ENCODE measurements around the gene GREB1.

Gene GREB1

DNA sequence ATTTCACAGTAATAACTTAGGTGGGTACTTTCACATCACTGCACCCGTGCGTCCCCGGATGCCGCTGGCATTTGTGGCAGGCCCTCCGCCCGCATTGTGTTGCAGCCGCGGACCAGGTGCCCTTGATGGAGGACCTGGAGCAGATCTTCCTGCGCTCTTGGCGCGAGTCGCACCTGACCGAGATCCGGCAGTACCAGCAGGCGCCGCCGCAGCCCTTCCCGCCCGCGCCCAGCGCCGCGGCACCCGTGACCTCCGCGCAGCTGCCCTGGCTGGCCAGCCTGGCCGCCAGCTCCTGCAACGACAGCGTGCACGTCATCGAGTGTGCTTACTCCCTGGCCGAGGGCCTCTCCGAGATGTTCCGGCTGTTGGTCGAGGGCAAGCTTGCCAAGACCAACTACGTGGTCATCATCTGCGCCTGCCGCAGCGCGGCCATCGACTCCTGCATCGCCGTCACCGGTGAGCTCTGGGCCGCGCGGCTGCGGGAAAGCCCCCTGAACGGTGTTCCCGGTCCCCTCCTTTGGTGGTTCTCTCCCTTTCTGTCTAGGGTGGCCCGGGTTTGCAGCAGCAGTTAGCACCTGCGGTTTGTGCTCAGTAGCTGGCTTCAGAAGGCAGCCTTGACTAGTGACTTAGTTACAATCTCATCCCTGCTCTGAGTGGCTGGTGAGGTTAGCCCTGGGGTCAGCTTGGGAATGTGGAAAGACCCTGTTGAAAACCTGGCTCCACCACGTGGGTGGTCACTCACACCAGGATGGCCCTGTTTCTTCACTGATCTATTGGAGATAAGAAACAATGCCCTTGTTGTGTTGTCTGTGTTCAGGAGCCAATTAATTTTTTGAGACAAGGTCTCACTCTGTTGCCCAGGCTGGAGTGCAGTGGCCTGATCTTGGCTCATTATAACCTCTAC is 59.1 kb downstream of the GREB1 start:
- no peak for DNase-seq (ENCODE audit: extremely low spot score, insufficient read length, low read depth)
- no peak for FAIRE-seq

DNA sequence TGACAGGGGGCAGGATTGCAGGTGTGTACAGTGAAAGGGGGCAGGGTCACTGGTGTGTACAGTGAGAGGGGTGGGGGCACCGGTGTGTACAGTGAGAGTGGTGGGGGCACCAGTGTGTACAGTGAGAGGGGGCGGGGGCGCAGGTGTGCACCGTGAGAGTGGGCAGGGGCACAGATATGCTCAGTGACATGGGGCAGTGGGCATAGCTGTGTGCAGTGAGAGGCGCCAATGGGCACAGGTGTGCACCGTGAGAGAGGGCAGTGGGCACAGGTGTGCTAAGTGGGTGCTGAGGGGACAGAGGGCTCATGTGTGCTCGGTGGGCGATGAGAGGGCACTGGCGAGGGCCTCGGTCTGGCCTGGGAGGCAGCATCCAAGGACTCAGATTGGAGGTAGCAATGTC is 63.0 kb downstream of the GREB1 start:
- FAIRE-seq (no peak), DNase-seq (ENCODE audit: extremely low spot score, insufficient read length, low read depth) (no peak)

DNA sequence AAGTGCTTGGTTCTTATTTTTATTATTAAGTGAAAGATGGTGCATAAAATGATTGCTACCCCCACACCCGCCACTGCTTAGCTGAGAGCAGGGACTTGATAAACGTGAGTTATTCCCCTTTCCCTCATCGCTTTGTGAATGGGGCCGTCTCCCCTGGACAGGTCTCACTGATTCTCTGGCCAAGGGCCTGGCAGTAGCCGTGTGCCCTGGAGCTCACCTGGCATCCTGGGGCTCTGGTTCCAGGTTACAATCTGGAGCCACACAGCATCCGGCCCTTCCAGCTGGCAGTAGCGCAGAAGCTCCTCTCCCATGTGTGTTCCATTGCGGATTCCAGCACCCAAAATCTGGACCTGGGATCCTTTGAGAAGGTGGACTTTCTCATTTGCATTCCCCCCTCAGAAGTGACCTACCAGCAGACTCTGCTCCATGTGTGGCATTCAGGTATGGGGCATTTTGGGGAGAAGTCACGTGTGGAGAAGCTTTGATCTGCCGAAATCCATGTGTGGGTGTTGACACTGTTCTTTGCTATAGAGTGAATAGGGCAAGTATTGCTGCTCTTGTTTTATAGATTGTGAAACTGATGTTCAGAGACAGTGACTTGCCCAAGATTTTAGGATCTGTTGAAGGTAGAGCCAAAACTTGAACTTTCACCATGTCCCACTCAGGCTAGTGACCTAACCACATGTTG is 63.8 kb downstream of the GREB1 start:
- DNase-seq (ENCODE audit: extremely low spot score, insufficient read length, low read depth) = no peak
- no peak for FAIRE-seq

DNA sequence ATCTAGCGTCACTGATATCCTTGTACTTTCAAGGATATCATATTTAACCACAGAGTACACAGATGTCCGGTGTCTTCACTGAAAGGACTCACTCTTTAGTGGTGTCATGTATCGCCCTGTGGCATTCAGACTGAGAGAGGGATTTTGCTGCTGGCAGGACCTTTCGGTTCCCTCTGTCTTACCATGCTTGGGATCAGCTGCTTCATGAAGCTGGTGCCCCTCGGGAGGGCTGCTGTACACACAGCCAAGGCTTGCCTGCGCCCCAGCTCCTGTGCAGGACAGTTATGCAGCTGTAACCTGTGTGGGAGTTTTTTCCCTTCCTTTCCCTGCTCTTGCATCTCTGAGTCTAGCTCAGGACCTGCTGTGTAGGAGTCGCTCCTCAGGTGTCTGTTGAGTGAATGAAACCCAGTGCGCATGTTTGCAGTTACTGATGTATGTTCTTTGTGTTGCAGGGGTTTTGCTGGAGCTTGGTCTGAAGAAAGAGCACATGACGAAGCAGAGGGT is 64.4 kb downstream of the GREB1 start:
- FAIRE-seq = no peak
- no peak for DNase-seq (ENCODE audit: extremely low spot score, insufficient read length, low read depth)

DNA sequence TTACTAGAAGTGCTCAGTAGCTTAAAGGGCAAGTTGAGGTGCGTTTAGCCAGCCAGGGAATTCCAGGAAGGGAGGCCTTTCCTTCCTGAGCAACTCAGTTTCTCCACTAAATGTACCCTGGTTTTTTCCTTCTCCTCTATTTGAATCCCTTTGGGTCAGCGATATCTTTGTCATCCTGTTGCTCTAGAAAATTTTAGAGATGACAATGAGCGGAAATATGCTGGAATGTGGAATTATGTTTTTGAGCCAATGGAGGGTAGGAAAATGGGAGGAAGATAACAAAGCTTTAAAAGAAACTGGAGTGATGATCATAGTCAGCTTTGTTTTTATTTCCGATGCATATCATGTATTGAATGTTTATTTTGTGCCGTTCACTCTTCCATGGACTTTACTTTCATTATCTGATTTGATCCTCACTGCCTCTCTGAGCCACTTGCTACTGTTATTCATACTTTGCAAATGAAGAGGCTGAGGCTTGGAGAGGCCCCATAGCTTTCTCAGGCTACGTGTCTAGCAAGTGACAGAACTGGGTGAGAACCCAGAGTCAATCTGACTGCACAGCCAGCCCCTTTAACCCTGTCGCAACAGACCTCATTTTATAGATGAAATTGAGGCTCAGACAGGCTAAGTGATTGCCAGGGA is 68.8 kb downstream of the GREB1 start:
- DNase-seq (ENCODE audit: extremely low spot score, insufficient read length, low read depth) (no peak), FAIRE-seq (no peak)

DNA sequence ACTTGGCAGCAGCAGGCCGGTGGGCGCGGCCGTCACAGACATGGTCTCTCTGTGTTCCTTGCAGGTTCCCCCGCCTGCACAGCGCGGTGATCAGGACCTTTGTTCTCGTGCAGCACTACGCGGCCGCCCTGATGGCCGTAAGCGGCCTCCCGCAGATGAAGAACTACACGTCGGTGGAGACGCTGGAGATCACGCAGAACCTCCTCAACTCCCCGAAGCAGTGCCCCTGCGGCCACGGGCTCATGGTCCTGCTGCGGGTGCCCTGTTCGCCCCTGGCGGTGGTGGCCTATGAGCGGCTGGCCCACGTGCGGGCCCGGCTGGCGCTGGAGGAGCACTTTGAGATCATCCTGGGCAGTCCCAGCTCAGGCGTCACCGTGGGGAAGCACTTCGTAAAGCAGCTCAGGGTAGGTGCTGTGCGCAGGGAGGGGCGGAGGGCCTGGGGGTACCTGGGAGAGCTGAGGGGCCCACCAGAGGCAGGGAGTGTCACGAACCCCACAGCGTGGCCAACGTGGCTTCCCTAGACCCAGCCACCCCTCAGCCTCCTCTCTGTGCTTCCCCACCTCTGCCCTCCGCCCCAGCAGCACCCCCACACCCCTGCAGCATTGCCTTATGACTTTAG is 76.9 kb downstream of the GREB1 start:
- FAIRE-seq (no peak), DNase-seq (ENCODE audit: extremely low spot score, insufficient read length, low read depth) (no peak)

DNA sequence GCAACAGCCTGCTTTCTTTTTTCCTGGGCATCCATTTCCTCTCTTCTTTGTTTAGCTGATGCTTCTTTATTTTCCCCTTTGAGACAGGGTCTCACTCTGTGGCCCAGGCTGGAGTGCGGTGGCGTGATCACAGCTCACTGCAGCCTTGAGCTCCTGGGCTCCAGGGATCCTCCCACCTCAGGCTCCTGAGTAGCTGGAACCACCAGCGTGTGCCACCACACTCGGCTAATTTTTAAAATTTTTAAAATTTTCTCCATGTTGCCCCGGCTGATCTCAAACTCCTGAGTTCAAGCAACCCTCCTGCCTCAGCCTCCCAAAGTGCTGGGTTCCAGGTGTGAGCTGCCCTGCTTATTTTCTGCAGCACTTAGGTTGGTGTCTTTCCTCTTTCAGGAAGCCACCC is 77.4 kb downstream of the GREB1 start:
- FAIRE-seq (no peak), DNase-seq (ENCODE audit: extremely low spot score, insufficient read length, low read depth) (no peak)

DNA sequence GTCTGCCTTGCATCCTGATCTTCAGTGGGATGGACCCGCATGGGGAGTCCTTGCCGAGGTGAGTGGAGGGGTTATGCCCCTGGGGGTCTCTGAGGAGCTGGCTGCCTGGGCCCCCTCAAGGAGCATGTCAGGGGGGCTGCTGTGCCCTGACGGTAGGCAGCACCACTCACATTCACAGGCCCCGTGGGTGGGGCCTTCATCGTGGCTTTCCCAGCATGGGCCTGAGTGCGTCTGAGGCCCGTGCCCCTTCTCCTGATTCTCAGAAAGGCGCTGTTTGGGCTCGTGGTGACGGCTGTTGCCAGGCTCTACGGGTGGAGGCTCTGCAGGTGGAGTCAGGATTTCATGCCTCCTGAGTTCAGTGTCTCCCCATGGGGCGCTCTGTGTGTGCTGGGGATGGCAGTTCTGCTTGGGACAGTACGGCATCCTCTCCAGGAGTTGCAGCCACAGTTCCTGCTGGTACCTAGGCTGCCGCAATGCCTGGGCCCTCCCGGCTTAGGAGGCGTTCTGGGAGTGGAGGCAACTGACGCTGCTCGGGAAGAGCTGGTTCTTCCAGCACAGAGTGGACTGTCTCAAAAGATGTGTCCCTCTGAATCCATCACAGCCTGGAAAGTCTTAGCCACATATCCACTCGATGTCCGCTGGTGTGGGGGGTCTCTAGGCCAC is 78.8 kb downstream of the GREB1 start:
- DNase-seq (ENCODE audit: extremely low spot score, insufficient read length, low read depth) = no peak
- FAIRE-seq = no peak

DNA sequence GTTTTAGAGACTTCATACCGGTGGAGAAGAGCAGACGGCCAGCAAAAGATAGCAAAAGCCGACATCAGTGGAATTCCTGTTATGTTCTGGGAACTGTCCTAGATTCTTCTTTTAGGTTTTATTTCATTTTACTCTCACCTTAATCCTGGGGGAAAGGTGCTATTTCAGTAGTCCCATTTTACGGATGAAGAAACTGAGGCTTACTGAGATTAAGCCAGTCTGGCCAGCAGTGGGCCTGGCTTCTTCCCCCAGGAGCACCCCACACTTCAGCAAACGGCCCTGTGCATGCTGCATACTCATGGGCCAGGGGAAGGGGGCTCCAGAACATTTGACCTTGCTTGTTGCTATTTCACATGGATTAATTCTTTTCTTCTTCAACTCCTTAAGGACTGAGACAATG is 79.5 kb downstream of the GREB1 start:
- DNase-seq (ENCODE audit: extremely low spot score, insufficient read length, low read depth) = no peak
- no peak for FAIRE-seq

DNA sequence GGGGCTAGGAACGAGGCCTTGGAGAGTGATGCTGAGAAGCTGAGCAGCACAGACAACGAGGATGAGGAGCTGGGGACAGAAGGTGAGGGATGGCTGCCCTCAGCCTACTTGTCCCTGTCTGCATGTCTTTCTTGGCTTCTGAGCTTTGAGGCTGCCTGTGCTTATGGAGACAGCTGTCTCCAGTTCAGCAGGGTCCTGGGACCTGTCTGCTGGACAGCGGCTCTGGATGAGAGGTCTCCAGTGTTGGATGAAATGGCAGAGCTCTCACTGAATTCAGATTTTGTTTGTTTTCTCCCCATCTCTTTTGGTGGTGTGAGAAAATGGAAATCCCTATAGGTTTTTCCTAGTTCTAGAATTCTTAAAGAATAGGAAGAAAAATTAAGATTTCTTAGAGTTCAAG is 81.4 kb downstream of the GREB1 start:
- DNase-seq (ENCODE audit: extremely low spot score, insufficient read length, low read depth) (no peak), FAIRE-seq (no peak)

DNA sequence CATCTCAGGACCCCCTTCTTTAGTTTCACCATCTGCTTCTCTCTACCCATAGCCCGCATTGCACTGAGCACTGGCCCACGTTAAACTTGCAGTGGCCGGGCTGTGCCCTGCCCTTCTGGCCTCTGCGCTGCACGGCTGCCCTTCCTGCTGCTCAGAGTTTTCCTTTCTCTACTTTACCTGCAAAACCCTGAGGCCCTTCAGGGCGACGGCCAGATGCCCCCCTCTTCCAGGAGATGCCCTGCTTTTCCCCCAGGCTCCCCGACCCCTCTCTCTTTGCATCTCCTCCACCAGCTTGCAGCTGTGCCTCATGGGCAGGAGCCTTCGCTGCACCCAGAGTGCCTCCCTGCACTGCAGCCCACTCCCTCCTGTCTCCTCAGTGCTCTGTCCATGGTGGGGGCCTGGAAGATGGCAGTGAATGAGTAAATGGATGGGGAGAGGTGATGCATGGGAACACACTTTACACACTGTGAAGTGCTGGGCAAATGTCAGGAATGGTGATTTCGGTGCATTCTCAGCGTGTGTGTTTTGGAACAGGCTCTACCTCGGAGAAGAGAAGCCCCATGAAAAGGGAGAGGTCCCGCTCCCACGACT is 82.3 kb downstream of the GREB1 start:
- FAIRE-seq (no peak), DNase-seq (ENCODE audit: extremely low spot score, insufficient read length, low read depth) (no peak)

DNA sequence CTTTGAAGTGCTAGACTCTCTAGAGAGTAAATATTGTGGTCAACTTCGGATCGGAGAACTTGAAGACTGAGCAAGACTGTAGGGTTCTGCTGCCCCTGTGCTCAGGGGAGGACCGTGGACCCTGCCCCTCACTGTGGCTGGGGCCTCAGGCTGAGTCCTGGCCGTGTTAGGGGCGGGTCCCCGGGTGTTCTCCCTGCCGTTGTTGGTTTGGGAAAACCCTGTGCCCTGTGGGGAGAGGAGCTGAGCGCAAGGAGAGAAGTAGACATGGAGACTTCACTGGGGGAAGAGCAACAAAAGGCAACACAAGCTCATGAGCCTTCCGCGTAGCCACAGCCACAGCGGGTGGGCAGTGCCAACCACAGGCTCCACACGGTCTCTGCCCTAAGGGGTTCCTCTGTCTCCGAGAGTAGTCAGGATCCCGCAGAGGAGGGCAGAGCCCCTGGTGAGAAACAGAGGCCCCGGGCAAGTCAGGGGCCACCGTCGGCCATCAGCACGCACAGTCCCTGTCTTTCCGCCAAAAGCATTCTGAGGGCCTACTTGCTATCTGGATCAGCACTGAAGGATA is 83.1 kb downstream of the GREB1 start:
- DNase-seq (ENCODE audit: extremely low spot score, insufficient read length, low read depth) (no peak), FAIRE-seq (no peak)

DNA sequence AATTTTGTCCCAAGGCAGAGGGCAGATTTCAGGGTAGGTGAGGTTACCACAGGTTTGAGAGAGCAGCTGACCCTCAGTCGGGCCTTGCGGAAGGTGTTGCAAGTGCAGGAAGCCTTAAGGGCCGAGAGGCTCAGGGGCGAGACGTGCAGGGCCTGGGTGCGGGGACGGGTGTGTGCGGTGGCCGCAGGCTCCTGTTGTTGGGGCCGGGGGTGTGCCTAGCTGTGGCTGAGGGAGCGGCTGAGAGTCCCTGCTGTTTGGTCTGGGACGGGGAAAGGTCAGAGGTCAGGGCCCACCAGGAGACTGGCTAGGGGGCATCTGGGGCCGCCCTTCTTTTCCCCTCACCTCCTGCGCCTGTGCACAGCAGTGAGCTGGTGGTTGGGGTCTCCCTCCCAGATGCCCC is 83.7 kb downstream of the GREB1 start:
- FAIRE-seq (no peak), DNase-seq (ENCODE audit: extremely low spot score, insufficient read length, low read depth) (no peak)

DNA sequence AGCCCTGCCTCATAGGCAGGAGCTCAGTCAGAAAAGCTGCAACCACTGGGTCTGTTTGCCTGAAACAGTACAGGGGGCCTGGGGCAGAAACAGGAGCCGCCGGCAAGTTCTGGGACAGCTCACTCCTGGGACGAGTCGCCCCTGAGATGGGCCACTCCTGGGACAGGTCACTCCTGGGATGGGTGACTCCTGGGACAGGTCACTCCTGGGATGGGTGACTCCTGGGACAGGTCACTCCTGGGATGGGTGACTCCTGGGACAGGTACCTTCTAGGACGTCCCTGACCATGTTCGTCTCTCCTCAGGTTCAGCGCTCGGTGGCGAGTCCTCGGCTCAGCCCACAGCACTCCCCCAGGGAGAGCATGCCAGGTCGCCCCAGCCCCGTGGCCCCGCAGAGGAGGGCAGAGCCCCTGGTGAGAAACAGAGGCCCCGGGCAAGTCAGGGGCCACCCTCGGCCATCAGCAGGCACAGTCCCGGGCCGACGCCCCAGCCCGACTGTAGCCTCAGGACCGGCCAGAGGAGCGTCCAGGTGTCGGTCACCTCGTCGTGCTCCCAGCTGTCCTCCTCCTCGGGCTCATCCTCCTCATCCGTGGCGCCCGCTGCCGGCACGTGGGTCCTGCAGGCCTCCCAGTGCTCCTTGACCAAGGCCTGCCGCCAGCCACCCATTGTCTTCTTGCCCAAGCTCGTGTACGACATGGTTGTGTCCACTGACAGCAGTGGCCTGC is 84.3 kb downstream of the GREB1 start:
- no peak for DNase-seq (ENCODE audit: extremely low spot score, insufficient read length, low read depth)
- no peak for FAIRE-seq

DNA sequence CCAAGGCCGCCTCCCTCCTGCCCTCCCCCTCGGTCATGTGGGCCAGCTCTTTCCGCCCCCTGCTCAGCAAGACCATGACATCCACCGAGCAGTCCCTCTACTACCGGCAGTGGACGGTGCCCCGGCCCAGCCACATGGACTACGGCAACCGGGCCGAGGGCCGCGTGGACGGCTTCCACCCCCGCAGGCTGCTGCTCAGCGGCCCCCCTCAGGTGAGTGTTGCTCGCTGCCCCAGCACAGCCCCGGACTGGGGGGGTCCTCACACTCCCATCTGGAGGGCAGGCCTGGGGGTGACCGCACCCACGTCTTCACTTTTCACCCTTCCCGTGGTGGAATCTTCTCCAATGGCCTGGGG is 84.8 kb downstream of the GREB1 start:
- no peak for DNase-seq (ENCODE audit: extremely low spot score, insufficient read length, low read depth)
- no peak for FAIRE-seq

DNA sequence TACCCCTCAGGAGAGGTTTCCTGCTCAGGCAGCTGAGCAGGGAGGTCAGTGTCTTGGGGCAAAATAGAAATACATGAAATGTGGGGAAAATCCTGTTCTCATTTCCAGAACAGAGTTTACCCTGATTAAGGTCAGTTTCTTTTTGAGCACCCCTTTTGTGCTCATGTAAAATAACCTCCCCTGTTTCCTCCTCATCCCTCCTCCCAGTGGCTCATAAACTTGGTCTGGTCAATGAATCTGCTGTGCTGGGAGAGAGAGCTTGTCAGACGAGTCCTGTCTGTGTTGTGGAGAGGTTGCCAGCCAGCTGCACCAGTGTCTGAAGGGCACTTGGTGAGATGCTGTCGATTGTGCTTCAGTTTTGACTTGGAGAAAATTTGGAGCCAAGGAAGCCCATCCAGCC is 87.6 kb downstream of the GREB1 start:
- DNase-seq (ENCODE audit: extremely low spot score, insufficient read length, low read depth) (no peak), FAIRE-seq (no peak)

DNA sequence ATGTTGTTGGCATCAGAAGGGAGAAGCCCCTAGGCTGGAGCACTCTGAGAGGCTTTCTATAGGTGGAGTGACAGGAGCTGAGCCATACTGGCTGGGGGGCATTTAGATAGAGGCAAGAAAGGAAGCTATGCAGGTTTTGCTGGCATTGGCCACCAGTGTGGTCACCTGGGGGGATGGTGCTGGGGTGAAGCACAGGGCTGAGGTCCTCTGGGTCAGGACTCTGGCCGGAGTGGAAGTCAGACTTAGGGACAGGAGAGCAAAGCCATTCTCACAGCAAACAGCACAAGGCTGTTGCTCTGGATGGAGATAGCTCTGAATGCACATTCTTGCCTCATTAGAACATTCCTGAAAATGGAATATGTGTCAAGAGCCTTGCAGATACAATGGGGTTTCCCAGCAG is 88.8 kb downstream of the GREB1 start:
- DNase-seq (ENCODE audit: extremely low spot score, insufficient read length, low read depth) = no peak
- FAIRE-seq = no peak

DNA sequence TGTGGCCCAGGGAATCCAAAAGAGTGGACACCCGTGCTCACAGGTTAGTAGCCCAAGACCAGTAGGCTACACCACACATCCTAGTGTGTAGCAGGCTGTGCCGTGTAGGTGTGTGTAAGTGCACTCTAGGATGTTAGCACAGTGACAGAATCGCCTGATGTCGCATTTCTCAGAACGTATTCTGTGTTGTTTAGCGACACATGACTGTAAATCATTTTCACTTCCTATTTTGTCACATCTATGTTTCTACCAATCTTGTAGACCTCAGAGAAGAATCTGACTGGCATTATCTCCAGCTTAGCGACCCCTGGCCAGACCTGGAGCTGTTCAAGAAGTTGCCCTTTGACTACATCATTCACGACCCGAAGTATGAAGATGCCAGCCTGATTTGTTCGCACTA is 91.0 kb downstream of the GREB1 start:
- DNase-seq (ENCODE audit: extremely low spot score, insufficient read length, low read depth) = no peak

DNA sequence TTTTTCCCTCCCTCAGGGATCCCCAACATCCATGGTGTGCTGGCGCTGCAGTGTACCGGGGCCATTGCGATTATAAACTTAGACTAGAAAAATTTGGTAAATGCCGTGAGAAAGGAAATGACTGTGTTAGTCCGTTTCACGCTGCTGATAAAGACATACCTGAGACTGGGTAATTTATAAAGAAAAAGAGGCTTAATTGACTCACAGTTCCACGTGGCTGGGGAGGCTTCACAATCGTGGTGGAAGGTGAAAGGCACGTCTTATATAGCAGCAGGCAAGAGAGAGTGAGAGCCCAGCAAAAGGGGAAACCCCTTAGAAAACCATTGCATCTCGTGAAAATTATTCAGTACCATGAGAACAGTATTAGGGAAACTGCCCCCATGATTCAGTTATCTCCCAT is 91.8 kb downstream of the GREB1 start:
- no peak for DNase-seq (ENCODE audit: extremely low spot score, insufficient read length, low read depth)
- FAIRE-seq = no peak

More for the DNA sequence above, 91.0 kb downstream of the GREB1 start:
- FAIRE-seq = no peak

All from GM18507 (cell line).